Vagina (tissue), 2 donors: ENCODE results near the gene TRAPPC8. TPM values are rescaled to one million over a fixed set of nuclear protein-coding genes. Genes with fewer than 3 reads are reported as not detected.
"Not testable (repeated sequence)": the region's sequence is repeated elsewhere in the genome, so short reads cannot be mapped to it uniquely, and the experiment has no call there.

Source experiments
- DNase-seq, 2 donors: peaks; one replicate each; pipeline ENCODE4 v3.0.0-alpha.2; 2017; ENCODE audit errors: extremely low spot score in 2 of 2
- H3K27ac ChIP-seq: fragments of 200-600 bp; sonication (generic); one replicate; pipeline ENCODE4 v1.5.1; 2019
- H3K27me3 ChIP-seq: fragments of 200-600 bp; sonication (generic); one replicate; pipeline ENCODE4 v1.5.1; 2019
- H3K36me3 ChIP-seq, 2 donors: fragments of 200-600 bp; sonication (generic); one replicate each; pipeline ENCODE4 v1.5.1; 2017 to 2019
- H3K4me1 ChIP-seq: fragments of 200-600 bp; sonication (generic); one replicate; pipeline ENCODE4 v1.5.1; 2019
- H3K4me3 ChIP-seq, 2 donors: fragments of 200-600 bp; sonication (generic); 1 replicate in 1 of 2; 2 replicates in 1 of 2; pipeline ENCODE4 v1.5.1; 2016 to 2019
- H3K9me3 ChIP-seq: fragments of 200-600 bp; sonication (generic); one replicate; pipeline ENCODE4 v1.5.1; 2019
- CTCF ChIP-seq, 3 experiments: fragments of 450-650 bp in 2 of 3; fragments of 200-600 bp in 1 of 3; sonication (generic) in 1 of 3; IDR thresholded peaks; one replicate each; pipeline ENCODE4 v1.5.1; 2017 to 2019; ENCODE audit warnings: antibody characterized with exemption in 3 of 3, mild to moderate bottlenecking in 2 of 3, moderate library complexity in 2 of 3
- POLR2A ChIP-seq, 2 donors: fragments of 450-650 bp; IDR thresholded peaks; one replicate each; pipeline ENCODE4 v1.6.1; 2017; ENCODE audit warnings: antibody characterized with exemption in 2 of 2, mild to moderate bottlenecking in 2 of 2, moderate library complexity in 2 of 2
- POLR2AphosphoS5 ChIP-seq, 2 donors: sonication (generic); formaldehyde crosslinking; IDR thresholded peaks; one replicate each; pipeline ENCODE4 v1.9.0; 2017; ENCODE audit warnings: antibody characterized with exemption in 2 of 2, mild to moderate bottlenecking in 2 of 2, low read depth in 1 of 2; ENCODE audit not compliant: insufficient read depth in 1 of 2
- intact Hi-C: fragments of 100-400 bp; cut with DNase I; formaldehyde crosslinking; loops from one replicate; pipeline ENCODE4 v1.15.1; 2023
- total RNA-seq: library from RNA; depleted of rRNA; stranded (reverse); fragments of >200 nt; gene quantifications from one replicate; pipeline ENCODE4 v1.2.3, GENCODE V29; 2016

The TRAPPC8 gene
- total RNA-seq, 1 donor from 2014 or later = 33.1 TPM

- TF ChIP-seq CTCF (IDR thresholded peaks at IDR 0.05) (no peak), POLR2AphosphoS5 (IDR thresholded peaks at IDR 0.05; ENCODE audit: insufficient read depth in 1 of 2, low read depth in 1 of 2) (no peak), POLR2A (IDR thresholded peaks at IDR 0.05) (no peak)
- no peaks in the 10 kb centered on the region for H3K4me1 ChIP-seq
- no peak overlapping the region for H3K4me3 ChIP-seq
- no peak for DNase-seq
- H3K27me3 ChIP-seq = no peaks in the 10 kb centered on the region
- intact Hi-C loops = no loop called here
- H3K27ac ChIP-seq = no peak overlapping the region
- no peaks in the 10 kb centered on the region for H3K9me3 ChIP-seq
- H3K36me3 ChIP-seq = peaks cover 0 to 51% of the 10 kb centered on the region in 2 donors
These were observed 111.0 kb downstream of the TRAPPC8 start for GRCh38 chr18:31831903-31832302.

- Histone ChIP-seq H3K4me3 (no peak overlapping the region), H3K9me3 (no peaks in the 10 kb centered on the region), H3K27me3 (no peaks in the 10 kb centered on the region), H3K4me1 (no peaks in the 10 kb centered on the region), H3K36me3 (peaks cover 0 to 40% of the 10 kb centered on the region in 2 donors), H3K27ac (no peak overlapping the region)
- DNase-seq = no peak
- TF ChIP-seq POLR2A (IDR thresholded peaks at IDR 0.05) (no peak), CTCF (IDR thresholded peaks at IDR 0.05) (no peak), POLR2AphosphoS5 (IDR thresholded peaks at IDR 0.05; ENCODE audit: insufficient read depth in 1 of 2, low read depth in 1 of 2) (no peak)
- intact Hi-C loops = no loop called here
These were observed 112.2 kb downstream of the TRAPPC8 start for GRCh38 chr18:31830686-31831085.

GRCh38 chr18:31828613-31829012 lies 114.3 kb downstream of the TRAPPC8 start:
- Histone ChIP-seq H3K36me3 (peaks cover 0 to 31% of the 10 kb centered on the region in 2 donors), H3K27ac (no peak overlapping the region), H3K27me3 (no peaks in the 10 kb centered on the region), H3K9me3 (no peaks in the 10 kb centered on the region), H3K4me3 (no peak overlapping the region), H3K4me1 (no peaks in the 10 kb centered on the region)
- no peak for DNase-seq
- no peak for TF ChIP-seq POLR2AphosphoS5 (IDR thresholded peaks at IDR 0.05; ENCODE audit: insufficient read depth in 1 of 2, low read depth in 1 of 2)
- TF ChIP-seq POLR2A (IDR thresholded peaks at IDR 0.05) = no peak
- no peak for TF ChIP-seq CTCF (IDR thresholded peaks at IDR 0.05)
- intact Hi-C loops = loop anchor here (10.0 kb wide), 1 partner anchor 254 kb away; no protein-coding TSS in a partner anchor

- not testable (repeated sequence) for H3K9me3 ChIP-seq, DNase-seq, H3K4me3 ChIP-seq, H3K27me3 ChIP-seq, H3K27ac ChIP-seq, H3K4me1 ChIP-seq
- peaks cover 0 to 27% of the 10 kb centered on the region in 2 donors for H3K36me3 ChIP-seq
- intact Hi-C loops = loop anchor here (10.0 kb wide), 1 partner anchor 252 kb away; no protein-coding TSS in a partner anchor
These were observed 116.1 kb downstream of the TRAPPC8 start for GRCh38 chr18:31826673-31827325.

- Histone ChIP-seq H3K9me3 (no peaks in the 10 kb centered on the region), H3K36me3 (peaks cover 0 to 21% of the 10 kb centered on the region in 2 donors), H3K4me3 (no peak overlapping the region), H3K27me3 (no peaks in the 10 kb centered on the region), H3K27ac (no peak overlapping the region), H3K4me1 (no peaks in the 10 kb centered on the region)
- intact Hi-C loops = loop anchor here (10.0 kb wide), 1 partner anchor 251 kb away; no protein-coding TSS in a partner anchor
- TF ChIP-seq POLR2A (IDR thresholded peaks at IDR 0.05) (no peak), POLR2AphosphoS5 (IDR thresholded peaks at IDR 0.05; ENCODE audit: insufficient read depth in 1 of 2, low read depth in 1 of 2) (no peak), CTCF (IDR thresholded peaks at IDR 0.05) (no peak)
- DNase-seq = no peak
These were observed 117.2 kb downstream of the TRAPPC8 start for GRCh38 chr18:31825772-31826171.
